IPS-18c (cell line): ENCODE data around the gene CALCOCO1.
"Not testable (repeated sequence)": the region's sequence is repeated elsewhere in the genome, so short reads cannot be mapped to it uniquely, and the experiment has no call there.

Experiments
- H3K4me3 ChIP-seq: 2 replicates; pipeline ENCODE4 v1.7.0; 2013; ENCODE audit warnings: low read depth, mild to moderate bottlenecking, low read length, moderate library complexity; ENCODE audit not compliant: insufficient read depth
- H3K9me3 ChIP-seq: one replicate; pipeline ENCODE4 v1.6.1; 2013; ENCODE audit warnings: mild to moderate bottlenecking, low read length, moderate library complexity; ENCODE audit not compliant: control insufficient read depth, insufficient read depth

Gene CALCOCO1

GRCh38 chr12:53688134-53688533, 39.1 kb downstream of the CALCOCO1 start:
- H3K9me3 ChIP-seq = no peaks in the 10 kb centered on the region
- H3K4me3 ChIP-seq = no peak overlapping the region

GRCh38 chr12:53686436-53686835, 40.8 kb downstream of the CALCOCO1 start:
- Histone ChIP-seq H3K4me3 (no peak overlapping the region), H3K9me3 (no peaks in the 10 kb centered on the region)

GRCh38 chr12:53684654-53685220, 42.5 kb downstream of the CALCOCO1 start:
- no peaks in the 10 kb centered on the region for H3K9me3 ChIP-seq

GRCh38 chr12:53683983-53684382, 43.3 kb downstream of the CALCOCO1 start:
- no peak overlapping the region for H3K4me3 ChIP-seq

More at GRCh38 chr12:53684654-53685220, 42.5 kb downstream of the CALCOCO1 start:
- no peak overlapping the region for H3K4me3 ChIP-seq

GRCh38 chr12:53683494-53683893, 43.8 kb downstream of the CALCOCO1 start:
- no peaks in the 10 kb centered on the region for H3K9me3 ChIP-seq
- no peak overlapping the region for H3K4me3 ChIP-seq

More at GRCh38 chr12:53683983-53684382, 43.3 kb downstream of the CALCOCO1 start:
- no peaks in the 10 kb centered on the region for H3K9me3 ChIP-seq

GRCh38 chr12:53680061-53680460, 47.2 kb downstream of the CALCOCO1 start:
- H3K9me3 ChIP-seq, H3K4me3 ChIP-seq: not testable (repeated sequence)

- Histone ChIP-seq H3K4me3 (peak overlapping the region; percentile 42; the same call in 1 of the 2 replicates), H3K9me3 (no peaks in the 10 kb centered on the region)
Observed at GRCh38 chr12:53677800-53678148, 49.5 kb downstream of the CALCOCO1 start.

GRCh38 chr12:53677016-53677799, 50.0 kb downstream of the CALCOCO1 start:
- H3K9me3 ChIP-seq = no peaks in the 10 kb centered on the region
- peak overlapping the region; percentile 42 for H3K4me3 ChIP-seq

GRCh38 chr12:53676656-53677015, 50.6 kb downstream of the CALCOCO1 start:
- Histone ChIP-seq H3K9me3 (no peaks in the 10 kb centered on the region), H3K4me3 (peak overlapping the region; percentile 42)

GRCh38 chr12:53675701-53676607, 51.3 kb downstream of the CALCOCO1 start, which contains the start of gene ATP5MC2:
Gene ATP5MC2 (minus strand): TSS chr12:53676083. CDS start chr12:53672614, 3,469 bp downstream.
- Histone ChIP-seq H3K9me3 (no peaks in the 10 kb centered on the region), H3K4me3 (peak within 1 kb of the TSS; percentile 75)

- no peaks in the 10 kb centered on the region for H3K9me3 ChIP-seq
Observed at GRCh38 chr12:53674977-53675700, 52.1 kb downstream of the CALCOCO1 start.

GRCh38 chr12:53670971-53671370, 56.3 kb downstream of the CALCOCO1 start:
- Histone ChIP-seq H3K9me3 (no peaks in the 10 kb centered on the region), H3K4me3 (no peak overlapping the region)

More at GRCh38 chr12:53674977-53675700, 52.1 kb downstream of the CALCOCO1 start:
- H3K4me3 ChIP-seq = peak overlapping the region; percentile 75

- no peaks in the 10 kb centered on the region for H3K9me3 ChIP-seq
- no peak overlapping the region for H3K4me3 ChIP-seq
Observed at GRCh38 chr12:53670308-53670707, 56.9 kb downstream of the CALCOCO1 start.

- no peaks in the 10 kb centered on the region for H3K9me3 ChIP-seq
- no peak overlapping the region for H3K4me3 ChIP-seq
Observed at GRCh38 chr12:53667080-53667479, 60.2 kb downstream of the CALCOCO1 start.

GRCh38 chr12:53664936-53665335, 62.3 kb downstream of the CALCOCO1 start:
- H3K4me3 ChIP-seq = no peak overlapping the region

GRCh38 chr12:53664191-53664590, 63.1 kb downstream of the CALCOCO1 start:
- no peak overlapping the region for H3K4me3 ChIP-seq

More at GRCh38 chr12:53664936-53665335, 62.3 kb downstream of the CALCOCO1 start:
- H3K9me3 ChIP-seq = no peaks in the 10 kb centered on the region

GRCh38 chr12:53660041-53660440, 67.2 kb downstream of the CALCOCO1 start:
- H3K9me3 ChIP-seq = no peaks in the 10 kb centered on the region
- no peak overlapping the region for H3K4me3 ChIP-seq

More at GRCh38 chr12:53664191-53664590, 63.1 kb downstream of the CALCOCO1 start:
- H3K9me3 ChIP-seq = no peaks in the 10 kb centered on the region
